HTERT RPE-1 (cell line): ENCODE data around the gene RAD23B.

Source experiments
- in situ Hi-C: fragments of 300-500 bp; cut with MboI; formaldehyde crosslinking; loops from 4 replicates; pipeline ENCODE4 v1.14.3; 2020; ENCODE audit warnings: low sequenced_read_pairs

The RAD23B gene

DNA sequence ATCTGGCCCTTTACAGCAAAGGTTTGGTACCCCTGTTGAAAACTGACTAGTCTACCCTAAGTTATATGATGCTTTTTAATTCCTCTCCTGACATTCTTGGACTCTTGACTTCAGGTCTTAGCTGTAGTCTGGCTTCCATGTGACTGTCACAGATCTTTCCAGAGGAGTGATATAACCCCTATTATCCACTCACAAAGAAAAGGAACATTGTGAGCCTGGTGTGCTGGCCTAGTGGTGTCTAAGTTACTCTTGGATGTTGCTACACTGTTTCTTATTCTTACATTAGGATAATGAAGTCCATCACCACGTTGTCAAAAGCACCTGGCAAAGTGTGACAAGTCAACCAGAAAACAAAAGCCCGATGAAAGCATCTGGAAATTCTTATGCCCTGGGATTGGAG lies 49.8 kb downstream of the RAD23B start:
- in situ Hi-C loops, result no loop called here

DNA sequence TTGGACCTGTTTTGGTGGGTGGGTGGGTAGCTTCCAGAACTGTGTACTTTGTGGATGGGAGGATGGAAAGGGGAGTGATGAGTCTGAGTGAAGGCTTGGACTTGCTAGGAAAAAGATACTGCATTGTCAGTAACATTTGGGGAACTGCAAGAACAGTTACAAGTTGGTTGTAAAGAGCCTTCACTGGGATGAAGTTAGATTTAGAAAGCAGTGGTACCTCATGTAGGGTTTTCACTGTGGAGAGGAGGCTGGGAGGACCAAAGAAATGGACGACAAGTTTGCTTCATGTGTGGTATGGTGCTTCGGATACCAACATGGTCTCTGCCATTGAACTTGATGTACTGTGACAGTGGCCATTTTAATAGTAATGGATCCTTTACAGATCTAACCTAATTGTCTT lies 50.3 kb downstream of the RAD23B start:
- in situ Hi-C loops, result no loop called here

GRCh38 chr9:107334103-107334776 lies 51.2 kb downstream of the RAD23B start:
- in situ Hi-C loops, result no loop called here

GRCh38 chr9:107335331-107335730 lies 52.3 kb downstream of the RAD23B start:
- in situ Hi-C loops, result no loop called here

DNA sequence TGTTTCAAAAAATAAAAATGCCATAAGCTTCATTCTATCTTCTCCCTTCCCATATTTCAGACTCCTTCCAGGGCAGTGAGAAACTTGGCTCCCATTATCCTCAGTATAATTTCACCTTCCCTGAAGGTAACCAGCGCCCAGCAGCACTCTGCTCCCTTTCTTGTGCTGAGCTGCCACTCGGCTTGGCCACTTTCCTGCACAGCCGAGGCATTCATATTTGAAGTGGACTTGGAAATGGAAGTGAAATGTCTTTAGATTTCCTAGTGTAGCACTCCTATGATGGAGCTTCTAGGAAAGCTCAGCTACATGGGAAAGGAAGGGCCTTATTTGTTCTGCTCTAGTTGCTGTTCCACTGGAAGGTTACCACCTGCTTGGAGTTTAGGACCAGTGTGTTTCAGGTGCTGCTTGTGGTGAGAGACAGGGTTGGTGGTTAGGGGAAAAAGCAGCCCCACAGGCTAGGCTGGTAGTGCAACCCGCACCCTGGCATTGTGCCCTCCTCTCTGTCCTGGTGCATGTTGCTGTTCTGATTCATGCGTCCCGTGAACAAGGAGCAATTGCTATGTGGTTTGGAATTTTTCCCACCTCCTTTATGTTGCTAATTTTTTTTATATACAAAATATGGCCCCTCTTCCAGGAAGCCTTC lies 53.8 kb downstream of the RAD23B start:
- in situ Hi-C loops, result no loop called here

GRCh38 chr9:107337676-107338590 lies 54.9 kb downstream of the RAD23B start:
- in situ Hi-C loops, result no loop called here

DNA sequence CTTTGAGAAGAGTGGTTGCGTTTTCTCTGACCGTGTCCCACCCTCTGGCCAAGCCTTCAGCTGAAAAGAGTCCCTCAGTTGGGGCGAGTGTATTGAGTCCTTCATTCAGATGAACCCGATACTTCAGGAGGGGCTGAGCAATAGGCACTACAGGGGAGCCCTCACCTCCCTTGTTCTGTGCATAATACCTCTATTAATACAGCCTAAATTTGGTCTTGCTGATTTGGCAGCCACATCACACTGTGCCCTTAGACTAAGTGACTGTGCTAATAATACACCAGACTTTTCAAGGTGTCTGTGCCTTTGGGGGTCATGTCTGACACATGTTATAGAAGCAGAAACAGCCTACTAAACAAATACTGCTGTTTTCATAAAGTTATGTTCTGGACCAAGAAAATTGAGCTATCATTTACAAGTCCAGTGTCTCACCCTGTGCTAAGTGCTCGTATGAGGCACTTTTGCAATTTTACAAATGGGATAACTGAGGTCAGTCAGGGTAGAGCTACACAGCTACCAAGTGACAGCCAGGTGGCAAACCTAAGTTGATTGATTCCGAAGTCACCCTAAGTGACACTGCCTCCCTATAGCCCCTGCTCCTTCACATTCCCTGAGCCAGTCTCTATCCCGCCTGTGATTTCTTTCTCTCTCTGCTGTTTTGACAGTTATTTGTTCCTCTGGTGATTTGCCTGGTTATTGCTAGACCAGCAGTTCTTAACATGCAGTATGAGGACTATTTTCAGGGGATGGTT lies 56.0 kb downstream of the RAD23B start:
- in situ Hi-C loops, result no loop called here

DNA sequence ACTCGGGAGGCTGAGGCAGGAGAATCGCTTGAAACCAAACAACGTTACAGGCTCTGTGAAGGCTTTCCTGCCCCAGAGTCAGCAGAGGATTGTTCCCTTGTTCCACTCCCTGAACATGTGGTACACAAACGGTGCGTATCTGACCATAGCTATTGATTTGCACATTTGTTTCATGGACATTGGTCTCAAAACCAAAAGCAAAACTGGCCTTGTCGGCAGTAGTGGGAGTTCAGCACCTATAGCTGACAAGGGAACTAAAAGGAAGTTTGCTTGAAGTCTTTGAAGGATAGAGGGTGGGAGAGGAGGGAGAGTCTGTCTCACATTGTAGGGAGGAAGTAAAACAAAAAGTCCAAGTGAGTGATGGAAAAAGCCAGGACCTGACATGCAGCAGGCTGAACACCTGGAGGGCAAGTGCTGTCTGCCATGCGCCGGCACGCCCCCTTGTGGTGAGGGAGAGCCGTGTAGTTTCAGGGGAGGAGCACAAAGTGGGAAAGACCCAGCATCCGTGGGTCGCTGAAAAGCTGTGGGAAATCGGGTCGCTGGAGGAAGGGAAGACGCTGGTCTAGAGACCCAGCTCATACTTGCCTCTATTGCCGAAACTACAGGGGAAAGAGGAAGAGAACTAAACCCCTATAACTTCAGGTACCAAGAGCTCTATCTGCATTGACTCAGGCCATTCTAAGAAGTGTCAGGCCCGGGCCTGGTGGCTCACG lies 58.0 kb downstream of the RAD23B start:
- in situ Hi-C loops, result no loop called here

- in situ Hi-C loops, result no loop called here
Measured at GRCh38 chr9:107342476-107343161, 59.5 kb downstream of the RAD23B start.

GRCh38 chr9:107345327-107345726 lies 62.2 kb downstream of the RAD23B start:
- in situ Hi-C loops, result no loop called here

DNA sequence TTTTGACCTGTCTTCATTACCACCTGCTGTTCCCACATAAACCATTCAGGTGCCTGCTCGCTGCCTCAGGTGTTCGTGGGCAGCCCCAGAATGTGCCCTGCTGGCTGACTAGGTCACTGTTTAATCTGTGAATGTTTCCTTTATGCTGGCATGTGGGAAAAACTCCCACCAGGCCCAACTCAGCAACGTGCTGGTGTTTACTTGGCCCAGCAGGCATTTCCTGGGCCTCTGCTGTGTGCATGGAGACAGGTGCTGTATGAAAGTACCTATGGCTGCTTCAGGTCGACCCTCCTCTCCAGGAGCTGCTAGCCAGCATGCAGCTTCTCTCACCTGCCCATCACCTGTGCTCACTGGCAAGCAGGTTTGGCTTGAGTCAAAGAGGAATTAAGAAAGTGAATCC lies 65.8 kb downstream of the RAD23B start:
- in situ Hi-C loops, result no loop called here

- in situ Hi-C loops, result no loop called here
Measured at GRCh38 chr9:107350443-107350842, 67.4 kb downstream of the RAD23B start.

DNA sequence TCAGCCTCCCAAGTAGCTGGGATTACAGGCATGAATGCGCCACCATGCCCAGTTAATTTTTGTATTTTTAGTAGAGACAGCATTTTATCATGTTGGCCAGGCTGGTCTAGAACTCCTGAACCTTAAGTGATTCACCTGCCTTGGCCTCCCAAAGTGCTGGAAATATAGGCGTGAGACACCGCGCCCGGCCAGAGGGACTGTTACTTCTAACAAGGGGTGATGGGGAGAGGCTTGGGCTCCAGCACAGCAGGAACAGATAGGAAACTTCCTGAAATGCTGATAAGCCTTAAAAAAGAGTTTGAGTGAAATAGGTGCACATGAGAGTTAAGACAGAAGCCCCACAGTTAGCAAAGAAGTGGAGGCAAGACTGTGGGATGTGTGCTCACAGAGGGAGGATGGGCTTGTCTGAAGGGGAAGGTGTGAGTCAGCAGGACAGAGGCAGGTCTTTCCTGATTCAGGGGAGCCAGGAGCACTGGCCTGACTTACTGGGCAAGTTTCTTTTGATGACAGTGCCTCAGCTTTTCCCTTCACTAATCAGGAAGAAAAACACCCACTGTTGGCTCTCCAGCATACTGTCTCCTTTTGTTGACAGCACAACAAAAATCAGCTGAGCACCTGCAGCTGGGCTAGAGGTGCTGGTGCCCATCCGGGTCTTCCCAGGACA lies 68.4 kb downstream of the RAD23B start:
- in situ Hi-C loops, result no loop called here

DNA sequence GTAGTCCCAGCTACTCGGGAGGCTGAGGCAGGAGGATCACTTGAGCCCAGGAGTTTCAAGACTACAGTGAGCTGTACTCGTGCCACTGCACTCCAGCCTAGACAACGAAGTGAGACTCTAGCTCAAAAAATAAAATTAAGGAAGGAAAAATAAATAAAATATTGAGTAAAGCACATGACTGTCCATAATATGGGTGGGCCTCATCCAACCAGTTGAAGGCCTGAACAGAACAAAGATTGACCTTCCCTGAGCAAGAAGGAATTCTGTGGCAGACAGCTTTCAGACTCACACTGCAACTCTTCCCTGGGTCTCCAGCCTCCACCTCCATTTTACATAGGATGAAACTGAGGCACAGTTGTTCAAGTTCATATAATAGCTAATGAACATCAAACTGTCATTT lies 72.3 kb downstream of the RAD23B start:
- in situ Hi-C loops, result no loop called here

- in situ Hi-C loops, result no loop called here
Measured at GRCh38 chr9:107358986-107359385, 75.9 kb downstream of the RAD23B start.

- in situ Hi-C loops, result no loop called here
Measured at GRCh38 chr9:107360098-107360497, 77.0 kb downstream of the RAD23B start.

DNA sequence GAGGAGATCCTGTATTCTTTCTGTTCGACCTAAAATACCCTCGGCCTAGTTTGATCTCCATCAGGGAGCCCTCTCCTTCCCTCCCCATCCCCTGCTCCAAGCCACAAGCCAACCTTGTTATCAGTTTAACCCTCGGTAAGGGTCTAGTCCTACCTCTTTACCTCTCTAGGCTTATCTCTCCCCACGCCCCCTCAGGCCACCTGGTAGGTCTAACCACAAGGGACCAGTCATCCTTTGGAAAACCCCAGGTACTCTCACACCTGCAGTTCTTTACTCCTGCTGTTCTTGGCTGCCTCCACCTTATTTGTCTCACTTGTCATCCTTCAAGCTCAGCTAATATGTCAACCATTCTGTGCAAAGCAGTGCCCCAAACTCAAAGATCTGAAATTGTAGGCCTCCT lies 78.7 kb downstream of the RAD23B start:
- in situ Hi-C loops, result no loop called here

DNA sequence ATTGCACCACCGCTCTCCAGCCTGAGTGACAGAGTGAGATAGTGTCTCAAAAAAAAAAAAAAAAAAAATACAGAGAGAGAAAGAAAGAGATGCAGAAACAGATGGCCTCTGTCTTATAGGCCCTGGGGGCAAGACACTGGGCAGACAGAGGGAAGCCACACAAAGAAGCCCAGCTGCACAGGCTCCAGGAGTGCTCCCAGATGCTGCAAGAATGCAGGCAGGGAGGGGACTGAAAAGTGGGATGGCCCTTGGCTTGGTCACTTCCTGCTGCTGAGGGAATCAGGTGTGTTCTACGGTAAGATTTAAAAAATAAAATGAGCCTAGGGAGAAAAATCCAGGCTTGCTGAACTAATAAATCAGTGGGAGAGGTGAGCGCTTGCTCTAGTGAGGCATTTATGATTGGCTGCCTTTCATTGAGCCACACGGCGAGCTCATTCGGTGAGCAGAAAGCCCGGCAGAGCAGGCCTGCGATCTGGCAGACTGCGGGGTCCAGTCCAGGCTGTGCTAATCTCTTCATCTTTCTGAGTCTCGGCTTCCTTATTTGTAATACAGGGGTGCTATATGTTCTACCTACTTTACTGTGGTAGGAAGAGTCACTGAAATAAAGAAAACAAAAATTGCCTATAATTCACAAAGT lies 80.6 kb downstream of the RAD23B start:
- in situ Hi-C loops, result no loop called here
